Caco-2 (cell line): Measurements from ENCODE around the gene LHX3. TPM values are rescaled to one million over a fixed set of nuclear protein-coding genes. Genes with fewer than 3 reads are reported as not detected.

ENCODE experiments used
- BruUV-seq: library from RNA; stranded (reverse); fragments of 400-500 nt; replicated peaks from 2 replicates; lab custom pipeline; 2021; lab: Mats Ljungman, UMichigan
- CTCF ChIA-PET: fragments of 300-600 bp; sonication (Branson Sonifier 250); formaldehyde crosslinking; loops from one replicate; lab custom pipeline; 2022; ENCODE audit warnings: antibody characterized with exemption; lab: Charles Lee
- POLR2A ChIA-PET: fragments of 300-600 bp; sonication (Branson Sonifier 250); formaldehyde crosslinking; loops from one replicate; lab custom pipeline; 2022; ENCODE audit warnings: antibody characterized with exemption; lab: Charles Lee
- DNase-seq, 2 experiments: peaks; one replicate each; pipeline versions ENCODE4 v3.0.0 to v3.0.0-alpha.2; 2020 to 2022
- H3K27me3 ChIP-seq: replicated peaks from 2 replicates; pipeline ENCODE4 v1.6.0; 2011; ENCODE audit warnings: low read length; ENCODE audit not compliant: control insufficient read depth, insufficient read depth
- H3K36me3 ChIP-seq: 2 replicates; pipeline ENCODE4 v1.5.1; 2011; ENCODE audit warnings: low read length; ENCODE audit not compliant: control insufficient read depth, insufficient read depth
- H3K4me1 ChIP-seq: fragments of 250-450 bp; sonication (Bioruptor Pico); 2 replicates; pipeline ENCODE4 v1.5.1; 2020; ENCODE audit warnings: mild to moderate bottlenecking
- H3K4me3 ChIP-seq: 2 replicates; pipeline ENCODE4 v1.5.1; 2011; ENCODE audit warnings: low read depth, mild to moderate bottlenecking, control low read depth, low read length
- H3K9me3 ChIP-seq: fragments of 250-450 bp; sonication (Bioruptor Pico); 2 replicates; pipeline ENCODE4 v1.5.1; 2020; ENCODE audit warnings: mild to moderate bottlenecking, moderate library complexity
- H3K27ac Mint-ChIP-seq: one replicate; pipeline ENCODE4 v1.8.0; 2022; ENCODE audit warnings: mixed read lengths; ENCODE audit not compliant: unreplicated experiment
- H3K27me3 Mint-ChIP-seq: one replicate; pipeline ENCODE4 v1.8.0; 2022; ENCODE audit warnings: mixed read lengths; ENCODE audit not compliant: insufficient read depth, unreplicated experiment
- H3K36me3 Mint-ChIP-seq: one replicate; pipeline ENCODE4 v1.8.0; 2022; ENCODE audit warnings: mild to moderate bottlenecking, mixed read lengths; ENCODE audit not compliant: insufficient read depth, unreplicated experiment
- H3K4me1 Mint-ChIP-seq: one replicate; pipeline ENCODE4 v1.8.0; 2022; ENCODE audit warnings: low read depth, mixed read lengths; ENCODE audit not compliant: unreplicated experiment
- H3K4me3 Mint-ChIP-seq: one replicate; pipeline ENCODE4 v1.8.0; 2022; ENCODE audit warnings: mild to moderate bottlenecking, moderate library complexity, mixed read lengths; ENCODE audit not compliant: unreplicated experiment
- H3K9me3 Mint-ChIP-seq: one replicate; pipeline ENCODE4 v1.8.0; 2022; ENCODE audit warnings: mixed read lengths; ENCODE audit not compliant: unreplicated experiment
- intact Hi-C: fragments of 100-400 bp; cut with micrococcal nuclease; formaldehyde crosslinking; loops from one replicate; pipeline ENCODE4 v1.10.0; 2022; ENCODE audit not compliant: unreplicated experiment
- total RNA-seq: library from RNA; stranded (reverse); gene quantifications from 2 replicates; pipeline ENCODE4 v1.2.3, GENCODE V29; 2022
- TF ChIP-seq, protein P1 (sequence below), 2 experiments: fragments of 200-600 bp in 1 of 2; IDR thresholded peaks; 1 replicate in 1 of 2; 2 replicates in 1 of 2; pipeline versions ENCODE4 v1.5.1 to v1.8.0; 2011 to 2022; ENCODE audit warnings: antibody characterized with exemption in 1 of 2, control low read depth in 1 of 2, inconsistent platforms in 1 of 2, low read depth in 1 of 2, low read length in 1 of 2, mild to moderate bottlenecking in 1 of 2, moderate library complexity in 1 of 2; ENCODE audit not compliant: insufficient read depth in 1 of 2, severe bottlenecking in 1 of 2, unreplicated experiment in 1 of 2

Gene LHX3
- total RNA-seq, 1 experiment from 2014 or later, result 1.2 TPM

DNA sequence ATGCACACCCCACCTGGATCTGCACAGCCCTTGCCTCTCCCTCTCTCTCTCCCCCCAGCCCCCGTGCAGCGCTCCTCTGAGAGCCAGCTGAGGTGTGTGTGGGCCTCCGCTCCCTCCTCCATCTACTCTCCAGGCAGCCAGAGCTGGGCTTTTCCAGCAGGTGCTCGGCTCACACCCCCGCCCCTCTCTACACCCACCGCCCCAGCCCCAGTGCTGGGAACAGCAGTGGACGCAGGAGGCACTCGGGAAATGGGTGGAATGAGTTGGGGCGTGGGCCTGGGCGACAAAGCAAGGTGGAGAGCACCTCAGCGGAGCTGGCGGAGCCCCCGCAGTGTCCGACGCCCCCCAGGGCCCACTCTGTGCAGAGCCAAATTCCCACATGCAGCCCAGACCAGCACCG lies 13.3 kb upstream of the LHX3 start:
- Histone ChIP-seq H3K27me3 (no peaks in the 10 kb centered on the region), H3K9me3 (peaks cover 10% of the 10 kb centered on the region; the same call in 1 of the 2 replicates), H3K4me3 (no peak overlapping the region), H3K36me3 (peaks cover 14% of the 10 kb centered on the region), H3K4me1 (no peaks in the 10 kb centered on the region)
- H3K36me3 Mint-ChIP-seq, result peaks cover 73% of the 10 kb centered on the region
- TF ChIP-seq, protein P1, sequence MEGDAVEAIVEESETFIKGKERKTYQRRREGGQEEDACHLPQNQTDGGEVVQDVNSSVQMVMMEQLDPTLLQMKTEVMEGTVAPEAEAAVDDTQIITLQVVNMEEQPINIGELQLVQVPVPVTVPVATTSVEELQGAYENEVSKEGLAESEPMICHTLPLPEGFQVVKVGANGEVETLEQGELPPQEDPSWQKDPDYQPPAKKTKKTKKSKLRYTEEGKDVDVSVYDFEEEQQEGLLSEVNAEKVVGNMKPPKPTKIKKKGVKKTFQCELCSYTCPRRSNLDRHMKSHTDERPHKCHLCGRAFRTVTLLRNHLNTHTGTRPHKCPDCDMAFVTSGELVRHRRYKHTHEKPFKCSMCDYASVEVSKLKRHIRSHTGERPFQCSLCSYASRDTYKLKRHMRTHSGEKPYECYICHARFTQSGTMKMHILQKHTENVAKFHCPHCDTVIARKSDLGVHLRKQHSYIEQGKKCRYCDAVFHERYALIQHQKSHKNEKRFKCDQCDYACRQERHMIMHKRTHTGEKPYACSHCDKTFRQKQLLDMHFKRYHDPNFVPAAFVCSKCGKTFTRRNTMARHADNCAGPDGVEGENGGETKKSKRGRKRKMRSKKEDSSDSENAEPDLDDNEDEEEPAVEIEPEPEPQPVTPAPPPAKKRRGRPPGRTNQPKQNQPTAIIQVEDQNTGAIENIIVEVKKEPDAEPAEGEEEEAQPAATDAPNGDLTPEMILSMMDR (IDR thresholded peaks at IDR 0.05; ENCODE audit: insufficient read depth in 1 of 2, low read depth in 1 of 2, low read length in 1 of 2, severe bottlenecking in 1 of 2, unreplicated experiment in 1 of 2), result no peak
- ChIA-PET CTCF (interaction anchor here (1.1 kb wide), 1 partner anchor 85 kb away, joined by 4 read pairs; no protein-coding TSS in a partner anchor), POLR2A (no interaction called here)
- BruUV-seq, result no TSS peak
- no peaks in the 10 kb centered on the region for H3K27me3 Mint-ChIP-seq
- no peaks in the 10 kb centered on the region for H3K4me1 Mint-ChIP-seq
- H3K27ac Mint-ChIP-seq, result no peak overlapping the region
- peaks cover 9% of the 10 kb centered on the region for H3K9me3 Mint-ChIP-seq
- no peak for DNase-seq
- no peak overlapping the region for H3K4me3 Mint-ChIP-seq
- intact Hi-C loops, result no loop called here

DNA sequence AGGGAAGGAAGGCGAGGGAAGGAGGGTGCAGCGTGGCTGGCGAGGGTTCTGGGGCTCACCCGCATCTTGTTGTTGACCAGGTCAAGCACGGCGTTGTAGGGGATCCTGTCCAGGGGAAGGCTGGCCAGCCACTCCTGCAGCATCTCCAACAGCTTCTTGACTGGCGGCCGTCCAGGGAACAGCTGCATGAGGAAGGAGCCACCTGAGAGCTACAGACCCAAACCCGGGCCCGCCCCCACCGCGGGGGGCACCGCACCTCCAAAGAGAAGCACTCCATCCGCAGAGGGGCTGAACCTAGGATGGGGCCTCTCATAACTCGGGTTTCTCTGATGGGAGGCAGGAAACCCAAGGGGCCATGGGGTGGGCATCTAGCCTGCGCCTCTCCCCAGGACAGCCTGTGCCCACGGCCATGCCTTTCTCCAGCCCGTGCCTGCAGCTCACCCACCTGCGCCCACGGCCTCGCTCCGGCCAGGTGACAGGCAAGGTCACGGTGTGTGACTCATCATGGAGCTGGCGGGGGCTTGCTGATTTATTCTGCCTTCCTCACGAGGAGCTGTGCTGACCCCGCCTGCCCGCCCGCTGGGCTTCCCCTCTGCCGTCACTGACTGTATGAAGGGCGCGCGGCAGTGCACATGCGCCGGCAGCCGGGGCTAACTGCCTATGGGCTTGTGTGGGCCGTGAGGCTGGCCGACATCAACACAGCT lies 11.8 kb upstream of the LHX3 start:
- peaks cover 9% of the 10 kb centered on the region for H3K9me3 Mint-ChIP-seq
- CTCF ChIA-PET, result interaction anchor here (1.0 to 1.2 kb wide), 2 partner anchors 84 to 249 kb away, joined by 3 to 4 read pairs; no protein-coding TSS in a partner anchor
- Histone ChIP-seq H3K36me3 (peaks cover 14% of the 10 kb centered on the region), H3K4me3 (no peak overlapping the region), H3K4me1 (no peaks in the 10 kb centered on the region), H3K27me3 (no peaks in the 10 kb centered on the region), H3K9me3 (peaks cover 10% of the 10 kb centered on the region; the same call in 1 of the 2 replicates)
- no peaks in the 10 kb centered on the region for H3K4me1 Mint-ChIP-seq
- no peaks in the 10 kb centered on the region for H3K27me3 Mint-ChIP-seq
- no peak overlapping the region for H3K27ac Mint-ChIP-seq
- H3K4me3 Mint-ChIP-seq, result no peak overlapping the region
- POLR2A ChIA-PET, result interaction anchor here (0.6 kb wide), 1 partner anchor 241 kb away, joined by 3 read pairs; no protein-coding TSS in a partner anchor
- BruUV-seq, result no TSS peak
- peaks cover 81% of the 10 kb centered on the region for H3K36me3 Mint-ChIP-seq
- intact Hi-C loops, result no loop called here
- TF ChIP-seq, protein P1 (IDR thresholded peaks at IDR 0.05; ENCODE audit: insufficient read depth in 1 of 2, low read depth in 1 of 2, low read length in 1 of 2, severe bottlenecking in 1 of 2, unreplicated experiment in 1 of 2), result no peak
- DNase-seq, result no peak

DNA sequence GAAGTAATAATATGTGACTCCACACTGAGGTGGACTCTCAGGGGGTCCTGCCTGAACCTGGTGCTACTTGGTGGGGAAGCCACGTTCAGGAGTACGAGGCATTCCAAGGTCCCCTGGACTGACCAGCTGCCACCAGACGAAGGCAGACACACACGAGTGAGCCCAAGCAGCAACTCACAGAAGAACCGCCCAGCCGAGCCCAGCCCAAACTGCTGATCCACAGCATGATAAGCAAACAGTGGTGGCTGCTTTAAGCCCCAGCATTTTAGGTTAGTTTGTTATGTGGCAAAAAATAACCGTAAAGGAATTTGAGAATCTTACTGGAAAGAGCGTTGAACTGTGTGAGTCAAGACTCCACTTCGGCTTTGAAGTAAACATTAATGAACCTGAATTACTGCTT lies 8.8 kb upstream of the LHX3 start:
- DNase-seq, result no peak
- Histone ChIP-seq H3K4me1 (no peaks in the 10 kb centered on the region), H3K4me3 (no peak overlapping the region), H3K9me3 (peaks cover 10% of the 10 kb centered on the region; the same call in 1 of the 2 replicates), H3K27me3 (no peaks in the 10 kb centered on the region), H3K36me3 (peaks cover 14% of the 10 kb centered on the region)
- TF ChIP-seq, protein P1 (IDR thresholded peaks at IDR 0.05; ENCODE audit: insufficient read depth in 1 of 2, low read depth in 1 of 2, low read length in 1 of 2, severe bottlenecking in 1 of 2, unreplicated experiment in 1 of 2), result no peak
- H3K4me1 Mint-ChIP-seq, result no peaks in the 10 kb centered on the region
- peaks cover 56% of the 10 kb centered on the region for H3K36me3 Mint-ChIP-seq
- no peak overlapping the region for H3K4me3 Mint-ChIP-seq
- BruUV-seq, result no TSS peak
- intact Hi-C loops, result no loop called here
- no peak overlapping the region for H3K27ac Mint-ChIP-seq
- peaks cover 9% of the 10 kb centered on the region for H3K9me3 Mint-ChIP-seq
- ChIA-PET POLR2A (no interaction called here), CTCF (no interaction called here)
- H3K27me3 Mint-ChIP-seq, result no peaks in the 10 kb centered on the region
